Astrocyte of the cerebellum (primary cell): ENCODE measurements around the gene KIF3C.
"Not testable (repeated sequence)": the region's sequence is repeated elsewhere in the genome, so short reads cannot be mapped to it uniquely, and the experiment has no call there.

ENCODE experiments used
- DNase-seq: peaks from one replicate; pipeline ENCODE4 v3.0.0-alpha.2; 2011; ENCODE audit warnings: low read depth
- H3K4me3 ChIP-seq: 2 replicates; pipeline ENCODE4 v1.5.1; 2011; ENCODE audit warnings: mild to moderate bottlenecking, low read depth, low read length, moderate library complexity
- CTCF ChIP-seq: IDR thresholded peaks from 2 replicates; pipeline ENCODE4 v1.5.1; 2012; ENCODE audit warnings: low read length, low read depth, moderate library complexity, mild to moderate bottlenecking; ENCODE audit errors: missing control alignments
- in situ Hi-C: cut with HindIII; loops from 2 replicates; pipeline ENCODE4 v1.10.0; 2017; ENCODE audit warnings: low sequenced_read_pairs

The KIF3C gene

GRCh38 chr2:26000561-26001082 lies 18.3 kb upstream of the KIF3C start:
- TF ChIP-seq CTCF, result no peak
- H3K4me3 ChIP-seq, result no peak overlapping the region
- in situ Hi-C loops, result no loop called here
- no peak for DNase-seq

- H3K4me3 ChIP-seq, DNase-seq, in situ Hi-C loops: not testable (repeated sequence)
Observed at GRCh38 chr2:25999406-25999805, 17.1 kb upstream of the KIF3C start.

GRCh38 chr2:25998816-25999383 lies 16.6 kb upstream of the KIF3C start:
- DNase-seq, in situ Hi-C loops, H3K4me3 ChIP-seq: not testable (repeated sequence)

- in situ Hi-C loops, result no loop called here
- H3K4me3 ChIP-seq, result no peak overlapping the region
- no peak for TF ChIP-seq CTCF
- DNase-seq, result no peak
Observed at GRCh38 chr2:25996844-25997243, 14.5 kb upstream of the KIF3C start.

GRCh38 chr2:25994509-25994908 lies 12.2 kb upstream of the KIF3C start:
- DNase-seq, result no peak
- in situ Hi-C loops, result no loop called here
- TF ChIP-seq CTCF, result no peak
- no peak overlapping the region for H3K4me3 ChIP-seq

- TF ChIP-seq CTCF, result no peak
Observed at GRCh38 chr2:25993049-25993448, 10.8 kb upstream of the KIF3C start.

GRCh38 chr2:25992556-25992955 lies 10.3 kb upstream of the KIF3C start:
- DNase-seq, result no peak
- H3K4me3 ChIP-seq, result no peak overlapping the region
- no peak for TF ChIP-seq CTCF
- in situ Hi-C loops, result no loop called here

More at GRCh38 chr2:25993049-25993448, 10.8 kb upstream of the KIF3C start:
- no peak overlapping the region for H3K4me3 ChIP-seq
- in situ Hi-C loops, result no loop called here
- no peak for DNase-seq

- no peak overlapping the region for H3K4me3 ChIP-seq
- in situ Hi-C loops, result no loop called here
- no peak for DNase-seq
- no peak for TF ChIP-seq CTCF
Observed at GRCh38 chr2:25991965-25992364, 9.7 kb upstream of the KIF3C start.
